Right atrium auricular region (tissue), 2 donors: ENCODE measurements around the gene NELFB. TPM values are rescaled to one million over a fixed set of nuclear protein-coding genes. Genes with fewer than 3 reads are reported as not detected.

Source experiments
- DNase-seq: peaks from one replicate; pipeline ENCODE4 v3.0.0-alpha.2; 2019; ENCODE audit warnings: low spot score
- H3K27ac ChIP-seq, 2 donors: fragments of 200-600 bp; sonication (generic); 1 replicate in 1 of 2; 2 replicates in 1 of 2; pipeline ENCODE4 v1.5.1; 2016 to 2019
- H3K27me3 ChIP-seq, 2 donors: fragments of 200-600 bp; sonication (generic); one replicate each; pipeline versions ENCODE4 v1.5.1 to v1.6.0; 2017 to 2019
- H3K36me3 ChIP-seq: fragments of 200-600 bp; sonication (generic); one replicate; pipeline ENCODE4 v1.5.1; 2016
- H3K4me1 ChIP-seq, 2 donors: fragments of 200-600 bp; sonication (generic); one replicate each; pipeline versions ENCODE4 v1.5.1 to v1.6.0; 2017 to 2019
- H3K4me3 ChIP-seq, 2 donors: fragments of 200-600 bp; sonication (generic); 1 replicate in 1 of 2; 2 replicates in 1 of 2; pipeline ENCODE4 v1.5.1; 2017 to 2019; ENCODE audit warnings: mild to moderate bottlenecking in 1 of 2, moderate library complexity in 1 of 2
- H3K9me3 ChIP-seq, 2 donors: fragments of 200-600 bp; sonication (generic); one replicate each; pipeline ENCODE4 v1.5.1; 2019
- total RNA-seq, 2 donors: library from RNA; depleted of rRNA; stranded (reverse); fragments of >200 nt; gene quantifications; one replicate each; pipeline ENCODE4 v1.1.0, GENCODE V29; 2016
- TF ChIP-seq, protein P1 (sequence below), 2 donors: fragments of 200-600 bp; sonication (generic); IDR thresholded peaks; one replicate each; pipeline ENCODE4 v1.5.1; 2019; ENCODE audit warnings: antibody characterized with exemption in 2 of 2

NELFB gene
- total RNA-seq, 2 donors from 2014 or later: 30.0 to 38.0 TPM

DNA sequence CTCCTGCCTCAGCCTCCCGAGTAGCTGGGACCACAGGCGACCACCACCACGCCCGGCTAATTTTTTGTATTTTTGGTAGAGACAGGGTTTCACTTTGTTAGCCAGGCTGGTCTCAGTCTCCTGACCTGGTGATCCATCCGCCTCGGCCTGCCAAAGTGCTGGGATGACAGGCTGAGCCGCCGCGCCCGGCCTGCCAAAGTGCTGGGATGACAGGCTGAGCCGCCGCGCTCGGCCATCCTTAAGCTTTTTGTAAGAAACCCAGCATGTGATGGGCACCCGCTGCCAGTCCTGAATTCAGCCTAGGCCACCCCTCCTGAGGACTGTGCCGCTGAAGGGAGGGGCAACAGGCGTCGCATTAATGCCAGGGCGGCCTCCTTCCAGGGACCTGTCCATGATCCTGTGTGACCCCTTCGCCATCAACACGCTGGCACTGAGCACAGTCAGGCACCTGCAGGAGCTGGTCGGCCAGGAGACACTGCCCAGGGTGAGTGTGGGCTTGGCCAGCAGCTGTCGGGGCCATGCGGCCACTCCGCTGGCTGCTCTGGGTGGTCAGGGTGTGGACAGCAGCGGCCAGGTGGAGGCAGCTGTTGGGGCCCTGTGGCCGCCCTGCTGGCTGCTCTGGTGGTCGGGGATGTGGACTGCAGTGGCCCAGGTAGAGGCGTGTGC is 10.5 kb downstream of the NELFB start:
- Histone ChIP-seq H3K4me3 (no peak overlapping the region), H3K27me3 (no peaks in the 10 kb centered on the region), H3K9me3 (no peaks in the 10 kb centered on the region), H3K36me3 (peaks cover 37% of the 10 kb centered on the region), H3K4me1 (peaks cover 0 to 24% of the 10 kb centered on the region in 2 donors), H3K27ac (no peak overlapping the region)
- no peak for DNase-seq
- TF ChIP-seq, protein P1, sequence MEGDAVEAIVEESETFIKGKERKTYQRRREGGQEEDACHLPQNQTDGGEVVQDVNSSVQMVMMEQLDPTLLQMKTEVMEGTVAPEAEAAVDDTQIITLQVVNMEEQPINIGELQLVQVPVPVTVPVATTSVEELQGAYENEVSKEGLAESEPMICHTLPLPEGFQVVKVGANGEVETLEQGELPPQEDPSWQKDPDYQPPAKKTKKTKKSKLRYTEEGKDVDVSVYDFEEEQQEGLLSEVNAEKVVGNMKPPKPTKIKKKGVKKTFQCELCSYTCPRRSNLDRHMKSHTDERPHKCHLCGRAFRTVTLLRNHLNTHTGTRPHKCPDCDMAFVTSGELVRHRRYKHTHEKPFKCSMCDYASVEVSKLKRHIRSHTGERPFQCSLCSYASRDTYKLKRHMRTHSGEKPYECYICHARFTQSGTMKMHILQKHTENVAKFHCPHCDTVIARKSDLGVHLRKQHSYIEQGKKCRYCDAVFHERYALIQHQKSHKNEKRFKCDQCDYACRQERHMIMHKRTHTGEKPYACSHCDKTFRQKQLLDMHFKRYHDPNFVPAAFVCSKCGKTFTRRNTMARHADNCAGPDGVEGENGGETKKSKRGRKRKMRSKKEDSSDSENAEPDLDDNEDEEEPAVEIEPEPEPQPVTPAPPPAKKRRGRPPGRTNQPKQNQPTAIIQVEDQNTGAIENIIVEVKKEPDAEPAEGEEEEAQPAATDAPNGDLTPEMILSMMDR (IDR thresholded peaks at IDR 0.05): no peak

DNA sequence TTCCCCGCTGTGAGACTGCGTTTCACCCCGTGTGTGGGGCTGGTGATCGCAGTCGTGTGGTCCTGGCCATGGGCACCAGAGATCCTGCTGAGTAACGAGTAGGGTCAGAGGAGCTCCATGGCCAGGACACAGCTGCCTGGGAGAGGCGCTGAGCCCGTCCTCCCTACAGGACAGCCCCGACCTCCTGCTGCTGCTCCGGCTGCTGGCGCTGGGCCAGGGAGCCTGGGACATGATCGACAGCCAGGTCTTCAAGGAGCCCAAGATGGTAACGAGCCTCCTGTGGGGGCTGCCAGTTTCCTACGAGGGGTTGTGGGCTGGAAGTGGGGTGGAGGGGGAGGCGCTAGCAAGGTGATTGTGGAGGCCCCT is 11.0 kb downstream of the NELFB start:
- TF ChIP-seq, protein P1 (IDR thresholded peaks at IDR 0.05): no peak
- Histone ChIP-seq H3K27me3 (no peaks in the 10 kb centered on the region), H3K36me3 (peaks cover 39% of the 10 kb centered on the region), H3K27ac (no peak overlapping the region), H3K4me3 (no peak overlapping the region), H3K9me3 (no peaks in the 10 kb centered on the region), H3K4me1 (peaks cover 0 to 29% of the 10 kb centered on the region in 2 donors)
- no peak for DNase-seq

DNA sequence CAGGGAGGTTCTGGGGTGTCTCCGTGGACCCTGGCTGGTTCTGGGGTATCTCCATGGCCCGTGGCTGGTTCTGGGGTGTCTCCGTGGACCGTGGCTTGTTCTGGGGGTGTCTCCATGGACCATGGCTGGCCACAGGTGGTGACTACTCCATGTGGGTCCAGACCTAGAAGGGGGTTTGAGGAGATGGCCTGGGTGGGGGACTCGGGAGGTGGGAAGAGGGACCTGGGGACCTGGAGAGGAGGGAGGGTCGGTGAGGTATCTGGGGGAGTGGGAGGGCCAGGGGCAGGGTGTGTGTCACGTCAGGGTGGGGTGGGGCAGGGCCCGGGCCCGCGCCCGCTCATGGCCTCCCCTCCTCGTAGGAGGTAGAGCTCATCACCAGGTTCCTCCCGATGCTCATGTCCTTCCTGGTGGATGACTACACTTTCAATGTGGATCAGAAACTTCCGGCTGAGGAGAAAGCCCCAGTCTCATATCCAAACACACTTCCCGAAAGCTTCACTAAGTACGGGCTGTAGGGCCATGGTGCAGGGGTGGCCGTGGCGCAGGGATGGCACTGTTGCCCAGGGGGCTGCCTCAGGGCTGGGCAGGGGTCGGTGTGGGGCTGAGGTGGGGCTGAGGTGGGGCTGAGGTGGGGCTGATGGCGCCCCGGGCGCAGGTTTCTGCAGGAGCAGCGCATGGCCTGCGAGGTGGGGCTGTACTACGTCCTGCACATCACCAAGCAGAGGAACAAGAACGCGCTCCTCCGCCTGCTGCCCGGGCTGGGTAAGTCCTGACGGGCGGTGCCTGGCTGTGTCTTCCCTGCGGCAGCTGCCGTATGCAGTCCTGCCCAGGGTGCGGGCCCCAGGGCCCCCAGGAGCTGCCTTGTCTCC is 11.7 kb downstream of the NELFB start:
- H3K4me3 ChIP-seq: no peak overlapping the region
- no peak for DNase-seq
- no peaks in the 10 kb centered on the region for H3K9me3 ChIP-seq
- TF ChIP-seq, protein P1 (IDR thresholded peaks at IDR 0.05): no peak
- no peak overlapping the region for H3K27ac ChIP-seq
- peaks cover 0 to 36% of the 10 kb centered on the region in 2 donors for H3K4me1 ChIP-seq
- peaks cover 43% of the 10 kb centered on the region for H3K36me3 ChIP-seq
- no peaks in the 10 kb centered on the region for H3K27me3 ChIP-seq

DNA sequence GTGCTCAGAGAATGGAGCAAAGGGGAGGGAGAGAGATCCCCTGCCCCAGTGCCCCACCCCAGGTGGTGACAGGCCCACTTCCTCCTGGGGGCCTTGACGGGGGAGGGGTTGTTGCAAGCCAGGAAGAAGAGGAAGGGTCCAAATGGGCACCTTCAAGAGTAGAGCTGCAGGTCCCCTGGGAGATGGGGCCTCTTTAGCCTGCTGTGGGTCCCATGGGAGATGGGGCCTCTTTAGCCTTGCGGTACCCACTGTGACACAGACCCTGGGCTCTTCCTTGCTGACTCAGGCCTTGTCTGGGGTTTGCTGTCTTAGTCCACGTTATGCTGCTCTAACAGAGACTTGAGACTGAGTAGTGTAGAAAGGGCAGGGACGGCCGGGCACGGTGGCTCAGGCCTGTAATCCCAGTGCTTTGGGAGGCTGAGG is 12.8 kb downstream of the NELFB start:
- no peak for DNase-seq
- Histone ChIP-seq H3K27me3 (no peaks in the 10 kb centered on the region), H3K4me3 (no peak overlapping the region), H3K36me3 (peaks cover 53% of the 10 kb centered on the region), H3K4me1 (peaks cover 0 to 45% of the 10 kb centered on the region in 2 donors), H3K27ac (peak overlapping the region; percentile 78 to 83), H3K9me3 (no peaks in the 10 kb centered on the region)
- TF ChIP-seq, protein P1 (IDR thresholded peaks at IDR 0.05): no peak

DNA sequence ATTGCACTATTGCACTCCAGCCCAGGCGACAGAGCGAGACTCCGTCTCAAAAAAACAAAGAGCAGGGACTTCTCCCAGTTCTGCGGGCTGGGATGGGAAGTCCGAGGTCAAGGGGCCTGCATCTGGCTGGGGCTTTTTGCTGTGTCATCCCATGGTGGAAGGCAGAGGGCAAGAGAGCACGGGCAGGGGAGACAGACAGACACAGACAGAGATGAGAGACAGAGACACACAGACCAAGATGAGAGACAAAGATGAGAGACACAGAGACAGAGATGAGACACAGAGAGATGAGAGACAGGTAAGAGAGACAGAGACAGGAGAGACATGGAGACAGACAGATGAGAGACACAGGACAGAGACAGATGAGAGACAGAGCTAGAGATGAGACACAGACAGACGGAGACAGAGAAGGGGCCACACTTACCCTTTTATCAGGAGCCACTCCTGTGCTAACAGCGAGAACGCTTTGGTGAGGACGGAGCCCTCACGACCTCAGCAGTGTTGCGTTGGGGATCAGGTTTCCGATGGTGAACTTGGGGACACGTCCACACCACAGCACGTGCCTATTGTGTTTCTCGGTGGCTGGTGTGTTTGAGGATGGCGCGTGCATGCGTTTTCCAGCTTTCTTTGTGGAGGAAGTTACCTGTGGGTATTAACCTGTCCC is 13.5 kb downstream of the NELFB start:
- Histone ChIP-seq H3K4me1 (peaks cover 0 to 45% of the 10 kb centered on the region in 2 donors), H3K4me3 (peak overlapping the region; percentile 3 to 35), H3K27ac (peak overlapping the region; percentile 78 to 83), H3K9me3 (no peaks in the 10 kb centered on the region), H3K27me3 (no peaks in the 10 kb centered on the region), H3K36me3 (peaks cover 54% of the 10 kb centered on the region)
- TF ChIP-seq, protein P1 (IDR thresholded peaks at IDR 0.05): no peak
- DNase-seq: no peak
